H4 (cell line): ENCODE measurements around the gene CACNA2D4. TPM values are rescaled to one million over a fixed set of nuclear protein-coding genes. Genes with fewer than 3 reads are reported as not detected.
"Not testable (repeated sequence)": the region's sequence is repeated elsewhere in the genome, so short reads cannot be mapped to it uniquely, and the experiment has no call there.

Experiments used
- DNase-seq: peaks from one replicate; pipeline ENCODE4 v3.0.0-alpha.2; 2015; ENCODE audit warnings: low spot score
- total RNA-seq: library from RNA; depleted of rRNA; stranded (reverse); fragments of >200 nt; shearing (Covaris generic); gene quantifications from 2 replicates; pipeline ENCODE4 v1.2.3, GENCODE V29; 2014

The CACNA2D4 gene
- total RNA-seq, 1 experiment from 2014 or later, result not detected

GRCh38 chr12:1832801-1833595 is 85.5 kb downstream of the CACNA2D4 start:
- DNase-seq, result no peak

GRCh38 chr12:1830981-1831963 is 87.2 kb downstream of the CACNA2D4 start:
- no peak for DNase-seq

- DNase-seq, result no peak
These were observed 88.0 kb downstream of the CACNA2D4 start for GRCh38 chr12:1830401-1830845.

GRCh38 chr12:1829306-1829900 is 89.0 kb downstream of the CACNA2D4 start:
- no peak for DNase-seq

GRCh38 chr12:1828856-1829255 is 89.6 kb downstream of the CACNA2D4 start:
- no peak for DNase-seq

GRCh38 chr12:1827826-1828805 is 90.3 kb downstream of the CACNA2D4 start:
- no peak for DNase-seq

GRCh38 chr12:1826867-1827705 is 91.4 kb downstream of the CACNA2D4 start:
- DNase-seq, result no peak

- DNase-seq, result no peak
These were observed 92.1 kb downstream of the CACNA2D4 start for GRCh38 chr12:1826401-1826800.

- no peak for DNase-seq
These were observed 92.9 kb downstream of the CACNA2D4 start for GRCh38 chr12:1825382-1826102.

GRCh38 chr12:1823237-1823636 is 95.2 kb downstream of the CACNA2D4 start:
- no peak for DNase-seq

- no peak for DNase-seq
These were observed 95.8 kb downstream of the CACNA2D4 start for GRCh38 chr12:1822699-1823098.

GRCh38 chr12:1821805-1822204 is 96.6 kb downstream of the CACNA2D4 start:
- no peak for DNase-seq

GRCh38 chr12:1820896-1821291 is 97.6 kb downstream of the CACNA2D4 start:
- no peak for DNase-seq

GRCh38 chr12:1820191-1820895 is 98.1 kb downstream of the CACNA2D4 start, which contains the start of gene LRTM2:
Gene LRTM2, plus strand, starts transcription at chr12:1820565. Its CDS starts 7,584 bp downstream, at chr12:1828149.
- no peak for DNase-seq

GRCh38 chr12:1819571-1819970 is 98.9 kb downstream of the CACNA2D4 start:
- DNase-seq, result no peak

GRCh38 chr12:1819050-1819449 is 99.4 kb downstream of the CACNA2D4 start:
- no peak for DNase-seq

- DNase-seq, result not testable (repeated sequence)
These were observed 100.5 kb downstream of the CACNA2D4 start for GRCh38 chr12:1817928-1818327.

- no peak for DNase-seq
These were observed 101.6 kb downstream of the CACNA2D4 start for GRCh38 chr12:1816730-1817348.
